H1 (cell line): Measurements from ENCODE around the gene PES1. TPM values are rescaled to one million over a fixed set of nuclear protein-coding genes. Genes with fewer than 3 reads are reported as not detected.

ENCODE experiments used
- CTCF ChIA-PET: fragments of 300-600 bp; sonication (Branson Sonifier 250); formaldehyde crosslinking; loops from one replicate; lab custom pipeline; 2021; ENCODE audit not compliant: partially characterized antibody; lab: Charles Lee
- POLR2A ChIA-PET: fragments of 300-600 bp; sonication (Branson Sonifier 250); formaldehyde crosslinking; loops from one replicate; lab custom pipeline; 2021; ENCODE audit warnings: inconsistent platforms; ENCODE audit not compliant: partially characterized antibody; lab: Charles Lee
- DNase-seq, 2 experiments: peaks; one replicate each; pipeline versions ENCODE4 v3.0.0 to v3.0.0-alpha.2; 2010 to 2022; ENCODE audit warnings: low spot score in 2 of 2, low read depth in 1 of 2, mixed read lengths in 1 of 2
- FAIRE-seq: peaks from 2 replicates; lab custom pipeline; 2011; peaks lifted over from hg19 to GRCh38; lab: Jason Lieb, UNC
- H2AFZ ChIP-seq: 2 replicates; pipeline ENCODE4 v1.8.1; 2012; ENCODE audit warnings: low read length, inconsistent platforms
- H2AK5ac ChIP-seq: 2 replicates; pipeline ENCODE4 v1.6.1; 2013; ENCODE audit warnings: low read depth, low read length
- H2BK120ac ChIP-seq: replicated peaks from 2 replicates; pipeline ENCODE3; 2013; ENCODE audit warnings: low read depth, low read length, inconsistent platforms
- H2BK12ac ChIP-seq: 2 replicates; pipeline ENCODE4 v1.6.1; 2013; ENCODE audit warnings: low read depth, low read length
- H2BK15ac ChIP-seq: 2 replicates; pipeline ENCODE4 v1.6.1; 2013; ENCODE audit warnings: low read length
- H2BK20ac ChIP-seq: 2 replicates; pipeline ENCODE4 v1.6.1; 2013; ENCODE audit warnings: low read length
- H2BK5ac ChIP-seq: 2 replicates; pipeline ENCODE4 v1.6.1; 2013; ENCODE audit warnings: low read depth, low read length
- H3K14ac ChIP-seq: 2 replicates; pipeline ENCODE4 v1.6.1; 2013; ENCODE audit warnings: inconsistent platforms; ENCODE audit not compliant: insufficient read length
- H3K18ac ChIP-seq: 2 replicates; pipeline ENCODE4 v1.6.1; 2013; ENCODE audit warnings: low read length; ENCODE audit errors: extremely low read depth
- H3K23ac ChIP-seq: 2 replicates; pipeline ENCODE4 v1.6.1; 2013; ENCODE audit warnings: inconsistent platforms; ENCODE audit not compliant: insufficient read length
- H3K23me2 ChIP-seq: 2 replicates; pipeline ENCODE4 v1.6.1; 2013; ENCODE audit warnings: low read depth, low read length
- H3K27ac ChIP-seq: 2 replicates; pipeline ENCODE4 v1.6.1; 2011; ENCODE audit warnings: low read depth, low read length, inconsistent platforms
- H3K27me3 ChIP-seq, 4 experiments: replicated peaks in 1 of 4; 1 replicate in 1 of 4; 2 replicates in 3 of 4; pipeline versions ENCODE4 v1.6.1 to v1.8.1; 2011 to 2013; ENCODE audit warnings: low read length in 3 of 4, mild to moderate bottlenecking in 3 of 4, inconsistent platforms in 2 of 4, mixed read lengths in 2 of 4, moderate library complexity in 1 of 4; ENCODE audit not compliant: control insufficient read depth in 3 of 4, insufficient read depth in 3 of 4; ENCODE audit errors: extremely low read depth in 1 of 4
- H3K36me3 ChIP-seq, 4 experiments: 2 replicates each; pipeline versions ENCODE4 v1.6.1 to v1.8.1; 2011 to 2013; ENCODE audit warnings: mild to moderate bottlenecking in 4 of 4, low read length in 3 of 4, moderate library complexity in 2 of 4, control low read depth in 1 of 4, inconsistent platforms in 1 of 4; ENCODE audit not compliant: insufficient read depth in 4 of 4, control insufficient read depth in 2 of 4
- H3K4ac ChIP-seq: replicated peaks from 2 replicates; pipeline ENCODE3; 2013; ENCODE audit warnings: low read length, low read depth, mixed read lengths, inconsistent platforms; ENCODE audit not compliant: insufficient read length
- H3K4me1 ChIP-seq, 4 experiments: replicated peaks in 1 of 4; 1 replicate in 1 of 4; 2 replicates in 3 of 4; pipeline versions ENCODE4 v1.6.1 to v1.8.1; 2011 to 2013; ENCODE audit warnings: low read length in 3 of 4, inconsistent platforms in 2 of 4, mixed read lengths in 1 of 4; ENCODE audit not compliant: insufficient read depth in 4 of 4, control insufficient read depth in 3 of 4
- H3K4me2 ChIP-seq, 2 experiments: 2 replicates each; pipeline versions ENCODE4 v1.6.1 to v1.8.1; 2011 to 2013; ENCODE audit warnings: low read depth in 2 of 2, low read length in 2 of 2, control low read depth in 1 of 2, inconsistent platforms in 1 of 2, mild to moderate bottlenecking in 1 of 2; ENCODE audit not compliant: insufficient read depth in 1 of 2
- H3K4me3 ChIP-seq, 4 experiments: fragments of 200-600, 300-600 bp in 1 of 4; sonication (generic), shearing (Covaris generic), sonication (Bioruptor Twin) in 1 of 4; 2 replicates each; pipeline versions ENCODE4 v1.5.1 to v1.8.1; 2011 to 2016; ENCODE audit warnings: low read length in 4 of 4, low read depth in 3 of 4, control low read depth in 2 of 4, inconsistent platforms in 2 of 4, mild to moderate bottlenecking in 2 of 4, mixed read lengths in 1 of 4, moderate library complexity in 1 of 4; ENCODE audit not compliant: insufficient read depth in 2 of 4; ENCODE audit errors: extremely low read depth in 1 of 4
- H3K56ac ChIP-seq: replicated peaks from 2 replicates; pipeline ENCODE3; 2013; ENCODE audit warnings: low read depth, mild to moderate bottlenecking, mixed read lengths, low read length, inconsistent platforms; ENCODE audit not compliant: insufficient read length
- H3K79me1 ChIP-seq: 2 replicates; pipeline ENCODE4 v1.6.1; 2013; ENCODE audit warnings: low read depth, low read length, control low read depth
- H3K79me2 ChIP-seq, 2 experiments: 2 replicates each; pipeline versions ENCODE4 v1.6.1 to v1.8.1; 2012 to 2013; ENCODE audit warnings: low read length in 2 of 2, mild to moderate bottlenecking in 2 of 2, inconsistent platforms in 1 of 2; ENCODE audit not compliant: insufficient read depth in 2 of 2, control insufficient read depth in 1 of 2
- H3K9ac ChIP-seq, 4 experiments: replicated peaks in 1 of 4; 1 replicate in 1 of 4; 2 replicates in 3 of 4; pipeline versions ENCODE4 v1.6.1 to v1.8.1; 2011 to 2013; ENCODE audit warnings: low read depth in 3 of 4, low read length in 3 of 4, control low read depth in 2 of 4, mild to moderate bottlenecking in 2 of 4, moderate library complexity in 2 of 4, inconsistent platforms in 1 of 4; ENCODE audit errors: extremely low read depth in 1 of 4
- H3K9me3 ChIP-seq, 2 experiments: 2 replicates each; pipeline versions ENCODE4 v1.6.1 to v1.8.1; 2012 to 2013; ENCODE audit warnings: mild to moderate bottlenecking in 2 of 2, moderate library complexity in 2 of 2, control low read depth in 1 of 2, inconsistent platforms in 1 of 2, low read depth in 1 of 2, low read length in 1 of 2, mixed read lengths in 1 of 2; ENCODE audit not compliant: insufficient read depth in 2 of 2
- H4K20me1 ChIP-seq, 2 experiments: replicated peaks in 1 of 2; 2 replicates each; pipeline versions ENCODE3 to v1.8.1; 2011 to 2013; ENCODE audit warnings: inconsistent platforms in 2 of 2, low read length in 2 of 2, mild to moderate bottlenecking in 1 of 2; ENCODE audit not compliant: insufficient read depth in 2 of 2, control insufficient read depth in 1 of 2
- H4K5ac ChIP-seq: 2 replicates; pipeline ENCODE4 v1.6.1; 2013; ENCODE audit warnings: low read length, low read depth, mixed read lengths, inconsistent platforms; ENCODE audit not compliant: insufficient read length
- H4K8ac ChIP-seq: 2 replicates; pipeline ENCODE4 v1.8.0; 2013; ENCODE audit warnings: mild to moderate bottlenecking, moderate library complexity, low read length, inconsistent platforms; ENCODE audit not compliant: insufficient read depth; ENCODE audit errors: extremely low read depth
- H4K91ac ChIP-seq: replicated peaks from 2 replicates; pipeline ENCODE3; 2013; ENCODE audit warnings: low read length, mixed read lengths, inconsistent platforms; ENCODE audit not compliant: insufficient read length
- ASH2L ChIP-seq: fragments of 200-600, 300-600 bp; sonication (generic); IDR thresholded peaks from one replicate; pipeline ENCODE4 v1.7.1; 2017; ENCODE audit warnings: low read length
- HDAC6 ChIP-seq: IDR thresholded peaks from one replicate; pipeline ENCODE4 v1.7.1; 2012; ENCODE audit warnings: low read depth, mild to moderate bottlenecking, inconsistent platforms, low read length, moderate library complexity
- RAD21 ChIP-seq, 2 experiments: IDR thresholded peaks in 1 of 2; conservative IDR thresholded peaks in 1 of 2; 2 replicates each; pipeline ENCODE4 v1.6.1; 2011; ENCODE audit warnings: low read depth in 2 of 2, low read length in 2 of 2, improper control_type of control experiment in 1 of 2, inconsistent platforms in 1 of 2, mild to moderate bottlenecking in 1 of 2, moderate library complexity in 1 of 2
- WGBS, 2 experiments: shearing (Covaris generic) in 1 of 2; methylation state at CpG; one replicate each; pipeline versions ENCODE4 v1.1.6 to v1.1.7; 2013 to 2015; ENCODE audit warnings: low lambda C conversion rate in 2 of 2, mixed read lengths in 2 of 2, inconsistent platforms in 1 of 2, low coverage in 1 of 2, missing lambda C conversion rate in 1 of 2; ENCODE audit not compliant: insufficient replicate concordance in 2 of 2, insufficient coverage in 1 of 2, insufficient read length in 1 of 2; ENCODE audit errors: extremely low coverage in 1 of 2, missing lambda C conversion rate in 1 of 2; 5-methylcytosine and 5-hydroxymethylcytosine counted together
- polyA plus RNA-seq, 7 experiments: library from polyadenylated mRNA; depleted of rRNA in 3 of 7; stranded (reverse) in 5 of 7; unstranded in 2 of 7; fragments of >200 nt in 5 of 7; fragments of 200-250 nt in 2 of 7; gene quantifications; 1 replicate in 5 of 7; 2 replicates in 1 of 7; 4 replicates in 1 of 7; pipeline versions ENCODE4 v1.2.1 to v1.2.3, GENCODE V29; 2011 to 2013; ENCODE audit warnings: missing spikeins in 2 of 7, mixed read lengths in 2 of 7
- total RNA-seq: library from RNA; stranded (reverse); fragmentation: NEBNext Ultra II Directional; extraction: Animal tissue kit (Norgen Biotek cat#: 25700); gene quantifications from 2 replicates; pipeline ENCODE4 v1.2.1, GENCODE V29; 2021
- TF ChIP-seq, protein P1 (sequence below): IDR thresholded peaks from 2 replicates; pipeline ENCODE4 v1.6.1; 2012; ENCODE audit warnings: low read length, inconsistent platforms

The PES1 gene
- total and polyA plus RNA-seq, 2 of the 8 experiments (the other 6 are each of a cell fraction or from before 2014, with no cell fraction given) = 121 to 191 TPM

DNA sequence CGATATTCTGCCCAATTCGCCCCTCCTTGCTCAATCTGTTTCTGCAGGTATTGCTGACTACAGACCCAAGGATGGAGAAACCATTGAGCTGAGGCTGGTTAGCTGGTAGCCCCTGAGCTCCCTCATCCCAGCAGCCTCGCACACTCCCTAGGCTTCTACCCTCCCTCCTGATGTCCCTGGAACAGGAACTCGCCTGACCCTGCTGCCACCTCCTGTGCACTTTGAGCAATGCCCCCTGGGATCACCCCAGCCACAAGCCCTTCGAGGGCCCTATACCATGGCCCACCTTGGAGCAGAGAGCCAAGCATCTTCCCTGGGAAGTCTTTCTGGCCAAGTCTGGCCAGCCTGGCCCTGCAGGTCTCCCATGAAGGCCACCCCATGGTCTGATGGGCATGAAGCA lies 34.7 kb upstream of the PES1 start:
- no peak overlapping the region for H2AFZ ChIP-seq
- H2BK15ac ChIP-seq = no peak overlapping the region
- no peaks in the 10 kb centered on the region for H3K79me2 ChIP-seq
- TF ChIP-seq, protein P1, sequence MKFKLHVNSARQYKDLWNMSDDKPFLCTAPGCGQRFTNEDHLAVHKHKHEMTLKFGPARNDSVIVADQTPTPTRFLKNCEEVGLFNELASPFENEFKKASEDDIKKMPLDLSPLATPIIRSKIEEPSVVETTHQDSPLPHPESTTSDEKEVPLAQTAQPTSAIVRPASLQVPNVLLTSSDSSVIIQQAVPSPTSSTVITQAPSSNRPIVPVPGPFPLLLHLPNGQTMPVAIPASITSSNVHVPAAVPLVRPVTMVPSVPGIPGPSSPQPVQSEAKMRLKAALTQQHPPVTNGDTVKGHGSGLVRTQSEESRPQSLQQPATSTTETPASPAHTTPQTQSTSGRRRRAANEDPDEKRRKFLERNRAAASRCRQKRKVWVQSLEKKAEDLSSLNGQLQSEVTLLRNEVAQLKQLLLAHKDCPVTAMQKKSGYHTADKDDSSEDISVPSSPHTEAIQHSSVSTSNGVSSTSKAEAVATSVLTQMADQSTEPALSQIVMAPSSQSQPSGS = no peak
- TF ChIP-seq RAD21 (IDR thresholded peaks at IDR 0.05 in 1 of 2, conservative IDR thresholded peaks at IDR 0.05 in 1 of 2; ENCODE audit: low read depth in 2 of 2, low read length in 2 of 2) (peak in 1 of 2 experiments; percentile 22; a peak in 1 of 4 replicates), ASH2L (no peak), HDAC6 (no peak)
- no peak overlapping the region for H3K18ac ChIP-seq
- no peak overlapping the region for H4K8ac ChIP-seq
- no peak overlapping the region for H3K4me3 ChIP-seq
- no peak overlapping the region for H2AK5ac ChIP-seq
- no peak overlapping the region for H2BK20ac ChIP-seq
- no peaks in the 10 kb centered on the region for H3K27me3 ChIP-seq
- no peak overlapping the region for H4K91ac ChIP-seq
- no peak overlapping the region for H3K9ac ChIP-seq
- no peak overlapping the region for H4K5ac ChIP-seq
- no peaks in the 10 kb centered on the region for H3K79me1 ChIP-seq
- H3K4me2 ChIP-seq = no peak overlapping the region
- WGBS, 2 experiments = 93% methylated on average over 3 of the region's 5 CpGs; no CpG with 5 or more reads in 1 of the 2 experiments
- H2BK12ac ChIP-seq = no peak overlapping the region
- H3K23ac ChIP-seq = no peak overlapping the region
- H3K27ac ChIP-seq = no peak overlapping the region
- no peak overlapping the region for H2BK5ac ChIP-seq
- H3K9me3 ChIP-seq = no peaks in the 10 kb centered on the region; a peak in 1 of 4 replicates
- no peak overlapping the region for H3K4ac ChIP-seq
- POLR2A ChIA-PET = no interaction called here
- FAIRE-seq (no peak), DNase-seq (no peak)
- H4K20me1 ChIP-seq = peaks cover 0 to 2% of the 10 kb centered on the region in 2 experiments
- no peaks in the 10 kb centered on the region for H3K23me2 ChIP-seq
- H3K4me1 ChIP-seq = no peaks in the 10 kb centered on the region
- CTCF ChIA-PET = interaction anchor here (0.7 to 3.3 kb wide), 5 partner anchors 8 to 129 kb away, joined by 3 to 17 read pairs (median 4); no protein-coding TSS in a partner anchor
- peaks cover 0 to 21% (median 4%) of the 10 kb centered on the region in 4 experiments; a peak in 5 of 8 replicates for H3K36me3 ChIP-seq
- H3K56ac ChIP-seq = no peak overlapping the region
- no peak overlapping the region for H2BK120ac ChIP-seq
- H3K14ac ChIP-seq = no peak overlapping the region
